A549 (cell line): ENCODE measurements around the gene ZIC4. TPM values are rescaled to one million over a fixed set of nuclear protein-coding genes. Genes with fewer than 3 reads are reported as not detected.

Source experiments
- ATAC-seq, 2 experiments: fragments of 200-7000 bp in 1 of 2; fragments of >200 bp in 1 of 2; cut with Nextera tagmentation in 1 of 2; cut with Tn5 transposase in 1 of 2; 3 replicates each; pipeline versions ENCODE4 v1.8.0 to v1.9.1; 2018 to 2020; ENCODE audit warnings: mild to moderate bottlenecking in 1 of 2, moderate library complexity in 1 of 2
- CTCF ChIA-PET: fragments of 300-600 bp; sonication (Branson Sonifier 250); formaldehyde crosslinking; extraction: SDS; loops from one replicate; lab custom pipeline; 2021; ENCODE audit warnings: antibody characterized with exemption, inconsistent platforms; lab: Yijun Ruan, JAX
- POLR2A ChIA-PET: fragments of 350-600 bp; formaldehyde crosslinking; extraction: SDS; loops from one replicate; lab custom pipeline; 2021; ENCODE audit warnings: antibody characterized with exemption, inconsistent platforms; lab: Yijun Ruan, JAX
- DNase-seq, 2 experiments: peaks; one replicate each; pipeline versions ENCODE4 v3.0.0 to v3.0.0-alpha.2; 2011 to 2016; ENCODE audit warnings: low read depth in 1 of 2, low spot score in 1 of 2
- FAIRE-seq: peaks from 2 replicates; lab custom pipeline; 2011; peaks lifted over from hg19 to GRCh38; lab: Jason Lieb, UNC
- H3K27ac ChIP-seq, 2 experiments: fragments of >200 bp; sonication (Bioruptor Twin); formaldehyde crosslinking; 3 replicates each; pipeline ENCODE4 v1.5.1; 2016 to 2017
- H3K4me1 ChIP-seq: fragments of >200 bp; sonication (Bioruptor Twin); formaldehyde crosslinking; 3 replicates; pipeline ENCODE4 v1.6.1; 2016
- H3K4me2 ChIP-seq: fragments of >200 bp; sonication (Bioruptor Twin); formaldehyde crosslinking; 3 replicates; pipeline ENCODE4 v1.6.1; 2016
- H3K4me3 ChIP-seq: fragments of >200 bp; sonication (Bioruptor Twin); formaldehyde crosslinking; 3 replicates; pipeline ENCODE4 v1.5.1; 2016
- H3K9me3 ChIP-seq: fragments of >200 bp; sonication (Bioruptor Twin); formaldehyde crosslinking; 3 replicates; pipeline ENCODE4 v1.6.1; 2016
- BHLHE40 ChIP-seq: IDR thresholded peaks from 2 replicates; pipeline ENCODE4 v1.6.1; 2012; ENCODE audit warnings: low read depth, low read length, inconsistent platforms
- CEBPB ChIP-seq, 2 experiments: fragments of >200 bp in 1 of 2; sonication (Bioruptor Twin) in 1 of 2; formaldehyde crosslinking in 1 of 2; IDR thresholded peaks; 2 replicates each; pipeline ENCODE4 v1.6.1; 2012 to 2016
- EHMT2 ChIP-seq: fragments of 200-600 bp; sonication (generic); IDR thresholded peaks from 2 replicates; pipeline ENCODE4 v1.6.1; 2016; ENCODE audit warnings: antibody characterized with exemption, low read depth, mild to moderate bottlenecking, moderate library complexity
- ESRRA ChIP-seq: fragments of 150-350 bp; IDR thresholded peaks from 2 replicates; pipeline ENCODE4 v1.6.1; 2014; ENCODE audit warnings: mild to moderate bottlenecking, low read length, borderline replicate concordance
- JUNB ChIP-seq: fragments of >200 bp; sonication (Bioruptor Twin); formaldehyde crosslinking; IDR thresholded peaks from 2 replicates; pipeline ENCODE4 v1.6.1; 2016
- KDM1A ChIP-seq: fragments of 200-600 bp; sonication (generic); IDR thresholded peaks from 2 replicates; pipeline ENCODE4 v1.6.1; 2016; ENCODE audit warnings: low read depth, mild to moderate bottlenecking
- KDM5A ChIP-seq: fragments of 200-600 bp; sonication (generic); IDR thresholded peaks from 2 replicates; pipeline ENCODE4 v1.6.1; 2016; ENCODE audit warnings: antibody characterized with exemption, mild to moderate bottlenecking
- MAFK ChIP-seq: fragments of 450-650 bp; IDR thresholded peaks from 2 replicates; pipeline ENCODE4 v1.6.1; 2014; ENCODE audit not compliant: partially characterized antibody
- NPAS2 ChIP-seq: fragments of 250-450 bp; sonication (Bioruptor Pico); IDR thresholded peaks from 2 replicates; pipeline ENCODE4 v1.8.0; 2022; ENCODE audit warnings: mild to moderate bottlenecking, moderate library complexity, borderline replicate concordance
- NR3C1 ChIP-seq: fragments of >200 bp; sonication (Bioruptor Twin); formaldehyde crosslinking; IDR thresholded peaks from 3 replicates; pipeline ENCODE4 v1.6.1; 2017
- RARB ChIP-seq: fragments of 250-450 bp; sonication (Bioruptor Pico); IDR thresholded peaks from 2 replicates; pipeline ENCODE4 v1.8.0; 2021; ENCODE audit warnings: mild to moderate bottlenecking, moderate library complexity
- RFX5 ChIP-seq: fragments of 450-650 bp; IDR thresholded peaks from 2 replicates; pipeline ENCODE4 v1.7.1; 2014; ENCODE audit warnings: antibody characterized with exemption, mild to moderate bottlenecking, moderate library complexity
- RNF2 ChIP-seq: fragments of 200-600 bp; sonication (generic); IDR thresholded peaks from 2 replicates; pipeline ENCODE4 v1.6.1; 2016; ENCODE audit warnings: low read depth, mild to moderate bottlenecking, antibody characterized with exemption, moderate library complexity, borderline replicate concordance
- ZFP36 ChIP-seq: fragments of 450-650 bp; IDR thresholded peaks from 2 replicates; pipeline ENCODE4 v1.6.1; 2014; ENCODE audit warnings: borderline replicate concordance; ENCODE audit not compliant: partially characterized antibody
- WGBS: methylation state at CpG from one replicate; pipeline ENCODE4 v1.1.6; 2017; ENCODE audit errors: missing lambda C conversion rate; 5-methylcytosine and 5-hydroxymethylcytosine counted together
- polyA plus RNA-seq, 4 experiments: library from polyadenylated mRNA; depleted of rRNA in 3 of 4; stranded (reverse); fragments of >200 nt; fragmentation: RNase III in 1 of 4; extraction: RNeasy Plus Mini Kit Qiagen cat#74134 plus additional on column Dnase treatment in 1 of 4; gene quantifications; 2 replicates in 3 of 4; 3 replicates in 1 of 4; pipeline ENCODE4 v1.2.3, GENCODE V29; 2011 to 2017
- TF ChIP-seq, protein P1 (sequence below): fragments of >200 bp; sonication (Bioruptor Twin); formaldehyde crosslinking; IDR thresholded peaks from 3 replicates; pipeline ENCODE4 v1.5.1; 2016
- TF ChIP-seq, protein P2 (sequence below): fragments of 250-450 bp; sonication (Bioruptor Pico); IDR thresholded peaks from 2 replicates; pipeline ENCODE4 v1.5.0; 2021; ENCODE audit warnings: mild to moderate bottlenecking, moderate library complexity, borderline replicate concordance
- TF ChIP-seq, protein P3 (sequence below): fragments of 200-600 bp; sonication (generic); IDR thresholded peaks from 2 replicates; pipeline ENCODE4 v1.6.1; 2016; ENCODE audit warnings: antibody characterized with exemption, mild to moderate bottlenecking, moderate library complexity
- TF ChIP-seq, protein P4 (sequence below): fragments of 450-650 bp; IDR thresholded peaks from 2 replicates; pipeline ENCODE4 v1.6.1; 2014; ENCODE audit warnings: antibody characterized with exemption
- TF ChIP-seq, protein P5 (sequence below): fragments of 250-450 bp; sonication (Bioruptor Pico); IDR thresholded peaks from 2 replicates; pipeline ENCODE4 v1.5.0; 2020; ENCODE audit warnings: low read depth, mild to moderate bottlenecking, moderate library complexity

Gene ZIC4
- polyA plus RNA-seq, 2 of the 4 experiments (the other 2 are of a cell fraction), result not detected

DNA sequence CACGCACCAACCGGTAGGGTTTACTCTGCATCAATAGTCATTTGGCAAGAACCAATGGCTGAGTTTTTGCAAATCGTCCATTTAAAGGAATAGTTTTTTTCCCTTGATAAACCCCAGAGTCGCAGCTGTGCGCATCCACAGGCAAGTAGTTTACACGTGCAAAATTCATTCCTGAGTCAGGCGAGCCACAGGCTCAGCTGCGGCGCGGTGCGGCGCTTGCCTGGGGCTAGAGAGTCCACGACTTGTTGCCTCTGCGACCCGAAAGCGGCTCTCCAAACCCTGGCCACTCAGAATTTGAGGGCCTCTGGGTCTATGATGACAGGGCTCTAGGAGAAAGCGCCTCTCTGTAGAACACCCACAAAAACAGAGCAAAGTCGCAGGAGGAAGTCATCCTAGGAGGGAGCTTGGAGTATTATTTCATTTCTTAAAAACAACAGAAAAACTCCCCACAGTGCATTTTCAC, 36.7 kb downstream of the ZIC4 start:
- FAIRE-seq (no peak), DNase-seq (no peak), ATAC-seq (no peak)
- 60% methylated on average over 14 of the region's 18 CpGs for WGBS
- ChIA-PET POLR2A (no interaction called here), CTCF (no interaction called here)
- Histone ChIP-seq H3K4me3 (no peak overlapping the region), H3K4me1 (no peaks in the 10 kb centered on the region), H3K9me3 (0 out of 3 replicates have a peak, but pooled peaks cover 4% of the 10 kb centered on the region), H3K27ac (no peak overlapping the region), H3K4me2 (no peak overlapping the region)
- TF ChIP-seq, protein P1, sequence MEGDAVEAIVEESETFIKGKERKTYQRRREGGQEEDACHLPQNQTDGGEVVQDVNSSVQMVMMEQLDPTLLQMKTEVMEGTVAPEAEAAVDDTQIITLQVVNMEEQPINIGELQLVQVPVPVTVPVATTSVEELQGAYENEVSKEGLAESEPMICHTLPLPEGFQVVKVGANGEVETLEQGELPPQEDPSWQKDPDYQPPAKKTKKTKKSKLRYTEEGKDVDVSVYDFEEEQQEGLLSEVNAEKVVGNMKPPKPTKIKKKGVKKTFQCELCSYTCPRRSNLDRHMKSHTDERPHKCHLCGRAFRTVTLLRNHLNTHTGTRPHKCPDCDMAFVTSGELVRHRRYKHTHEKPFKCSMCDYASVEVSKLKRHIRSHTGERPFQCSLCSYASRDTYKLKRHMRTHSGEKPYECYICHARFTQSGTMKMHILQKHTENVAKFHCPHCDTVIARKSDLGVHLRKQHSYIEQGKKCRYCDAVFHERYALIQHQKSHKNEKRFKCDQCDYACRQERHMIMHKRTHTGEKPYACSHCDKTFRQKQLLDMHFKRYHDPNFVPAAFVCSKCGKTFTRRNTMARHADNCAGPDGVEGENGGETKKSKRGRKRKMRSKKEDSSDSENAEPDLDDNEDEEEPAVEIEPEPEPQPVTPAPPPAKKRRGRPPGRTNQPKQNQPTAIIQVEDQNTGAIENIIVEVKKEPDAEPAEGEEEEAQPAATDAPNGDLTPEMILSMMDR, result no peak
- TF ChIP-seq CEBPB (IDR thresholded peaks at IDR 0.05), result no peak
- no peak for TF ChIP-seq RNF2
- TF ChIP-seq ESRRA, result no peak
- no peak for TF ChIP-seq ZFP36
- TF ChIP-seq KDM1A, result no peak
- TF ChIP-seq, protein P2, sequence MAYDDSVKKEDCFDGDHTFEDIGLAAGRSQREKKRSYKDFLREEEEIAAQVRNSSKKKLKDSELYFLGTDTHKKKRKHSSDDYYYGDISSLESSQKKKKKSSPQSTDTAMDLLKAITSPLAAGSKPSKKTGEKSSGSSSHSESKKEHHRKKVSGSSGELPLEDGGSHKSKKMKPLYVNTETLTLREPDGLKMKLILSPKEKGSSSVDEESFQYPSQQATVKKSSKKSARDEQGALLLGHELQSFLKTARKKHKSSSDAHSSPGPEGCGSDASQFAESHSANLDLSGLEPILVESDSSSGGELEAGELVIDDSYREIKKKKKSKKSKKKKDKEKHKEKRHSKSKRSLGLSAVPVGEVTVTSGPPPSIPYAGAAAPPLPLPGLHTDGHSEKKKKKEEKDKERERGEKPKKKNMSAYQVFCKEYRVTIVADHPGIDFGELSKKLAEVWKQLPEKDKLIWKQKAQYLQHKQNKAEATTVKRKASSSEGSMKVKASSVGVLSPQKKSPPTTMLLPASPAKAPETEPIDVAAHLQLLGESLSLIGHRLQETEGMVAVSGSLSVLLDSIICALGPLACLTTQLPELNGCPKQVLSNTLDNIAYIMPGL (CRISPR knock-in tag), result no peak
- no peak for TF ChIP-seq KDM5A
- no peak for TF ChIP-seq BHLHE40
- no peak for TF ChIP-seq RFX5
- TF ChIP-seq MAFK, result no peak
- no peak for TF ChIP-seq JUNB
- TF ChIP-seq, protein P3, sequence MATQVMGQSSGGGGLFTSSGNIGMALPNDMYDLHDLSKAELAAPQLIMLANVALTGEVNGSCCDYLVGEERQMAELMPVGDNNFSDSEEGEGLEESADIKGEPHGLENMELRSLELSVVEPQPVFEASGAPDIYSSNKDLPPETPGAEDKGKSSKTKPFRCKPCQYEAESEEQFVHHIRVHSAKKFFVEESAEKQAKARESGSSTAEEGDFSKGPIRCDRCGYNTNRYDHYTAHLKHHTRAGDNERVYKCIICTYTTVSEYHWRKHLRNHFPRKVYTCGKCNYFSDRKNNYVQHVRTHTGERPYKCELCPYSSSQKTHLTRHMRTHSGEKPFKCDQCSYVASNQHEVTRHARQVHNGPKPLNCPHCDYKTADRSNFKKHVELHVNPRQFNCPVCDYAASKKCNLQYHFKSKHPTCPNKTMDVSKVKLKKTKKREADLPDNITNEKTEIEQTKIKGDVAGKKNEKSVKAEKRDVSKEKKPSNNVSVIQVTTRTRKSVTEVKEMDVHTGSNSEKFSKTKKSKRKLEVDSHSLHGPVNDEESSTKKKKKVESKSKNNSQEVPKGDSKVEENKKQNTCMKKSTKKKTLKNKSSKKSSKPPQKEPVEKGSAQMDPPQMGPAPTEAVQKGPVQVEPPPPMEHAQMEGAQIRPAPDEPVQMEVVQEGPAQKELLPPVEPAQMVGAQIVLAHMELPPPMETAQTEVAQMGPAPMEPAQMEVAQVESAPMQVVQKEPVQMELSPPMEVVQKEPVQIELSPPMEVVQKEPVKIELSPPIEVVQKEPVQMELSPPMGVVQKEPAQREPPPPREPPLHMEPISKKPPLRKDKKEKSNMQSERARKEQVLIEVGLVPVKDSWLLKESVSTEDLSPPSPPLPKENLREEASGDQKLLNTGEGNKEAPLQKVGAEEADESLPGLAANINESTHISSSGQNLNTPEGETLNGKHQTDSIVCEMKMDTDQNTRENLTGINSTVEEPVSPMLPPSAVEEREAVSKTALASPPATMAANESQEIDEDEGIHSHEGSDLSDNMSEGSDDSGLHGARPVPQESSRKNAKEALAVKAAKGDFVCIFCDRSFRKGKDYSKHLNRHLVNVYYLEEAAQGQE, result no peak
- TF ChIP-seq, protein P4, sequence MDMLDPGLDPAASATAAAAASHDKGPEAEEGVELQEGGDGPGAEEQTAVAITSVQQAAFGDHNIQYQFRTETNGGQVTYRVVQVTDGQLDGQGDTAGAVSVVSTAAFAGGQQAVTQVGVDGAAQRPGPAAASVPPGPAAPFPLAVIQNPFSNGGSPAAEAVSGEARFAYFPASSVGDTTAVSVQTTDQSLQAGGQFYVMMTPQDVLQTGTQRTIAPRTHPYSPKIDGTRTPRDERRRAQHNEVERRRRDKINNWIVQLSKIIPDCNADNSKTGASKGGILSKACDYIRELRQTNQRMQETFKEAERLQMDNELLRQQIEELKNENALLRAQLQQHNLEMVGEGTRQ, result no peak
- TF ChIP-seq, protein P5, sequence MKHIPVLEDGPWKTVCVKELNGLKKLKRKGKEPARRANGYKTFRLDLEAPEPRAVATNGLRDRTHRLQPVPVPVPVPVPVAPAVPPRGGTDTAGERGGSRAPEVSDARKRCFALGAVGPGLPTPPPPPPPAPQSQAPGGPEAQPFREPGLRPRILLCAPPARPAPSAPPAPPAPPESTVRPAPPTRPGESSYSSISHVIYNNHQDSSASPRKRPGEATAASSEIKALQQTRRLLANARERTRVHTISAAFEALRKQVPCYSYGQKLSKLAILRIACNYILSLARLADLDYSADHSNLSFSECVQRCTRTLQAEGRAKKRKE (CRISPR knock-in tag), result no peak
- no peak for TF ChIP-seq NPAS2 (CRISPR knock-in tag)
- TF ChIP-seq NR3C1, result no peak
- TF ChIP-seq EHMT2, result no peak
- no peak for TF ChIP-seq RARB
